Calu3 (cell line): ENCODE measurements around the gene SNRNP200. TPM values are rescaled to one million over a fixed set of nuclear protein-coding genes. Genes with fewer than 3 reads are reported as not detected.

Experiments used
- BruUV-seq: library from RNA; stranded (reverse); fragments of 400-500 nt; replicated peaks from 2 replicates; lab custom pipeline; 2021; lab: Mats Ljungman, UMichigan
- CTCF ChIA-PET: fragments of 300-600 bp; sonication (Branson Sonifier 250); formaldehyde crosslinking; loops from one replicate; lab custom pipeline; 2022; ENCODE audit warnings: antibody characterized with exemption; lab: Charles Lee
- DNase-seq: peaks from one replicate; pipeline ENCODE4 v3.0.0; 2022
- H3K27ac Mint-ChIP-seq: one replicate; pipeline ENCODE4 v1.8.0; 2022; ENCODE audit warnings: mixed read lengths; ENCODE audit not compliant: unreplicated experiment
- H3K27me3 Mint-ChIP-seq: one replicate; pipeline ENCODE4 v1.8.0; 2022; ENCODE audit warnings: mixed read lengths; ENCODE audit not compliant: unreplicated experiment
- H3K36me3 Mint-ChIP-seq: one replicate; pipeline ENCODE4 v1.8.0; 2022; ENCODE audit warnings: mild to moderate bottlenecking, moderate library complexity, mixed read lengths; ENCODE audit not compliant: insufficient read depth, unreplicated experiment
- H3K4me1 Mint-ChIP-seq: one replicate; pipeline ENCODE4 v1.8.0; 2022; ENCODE audit warnings: mild to moderate bottlenecking, low read depth, mixed read lengths; ENCODE audit not compliant: unreplicated experiment
- H3K4me3 Mint-ChIP-seq: one replicate; pipeline ENCODE4 v1.8.0; 2022; ENCODE audit warnings: mild to moderate bottlenecking, low read depth, moderate library complexity, mixed read lengths; ENCODE audit not compliant: unreplicated experiment
- H3K9me3 Mint-ChIP-seq: one replicate; pipeline ENCODE4 v1.8.0; 2022; ENCODE audit warnings: low read depth, mixed read lengths; ENCODE audit not compliant: unreplicated experiment
- intact Hi-C: fragments of 100-400 bp; cut with micrococcal nuclease; formaldehyde crosslinking; loops from one replicate; pipeline ENCODE4 v1.10.0; 2022; ENCODE audit not compliant: unreplicated experiment
- total RNA-seq: library from RNA; stranded (reverse); gene quantifications from 2 replicates; pipeline ENCODE4 v1.2.3, GENCODE V29; 2022
- TF ChIP-seq, protein P1 (sequence below): fragments of 200-600 bp; IDR thresholded peaks from one replicate; pipeline ENCODE4 v1.8.0; 2022; ENCODE audit warnings: antibody characterized with exemption; ENCODE audit not compliant: unreplicated experiment

SNRNP200 gene
- total RNA-seq, 1 experiment from 2014 or later = 140 TPM

GRCh38 chr2:96273763-96274162 lies 31.6 kb downstream of the SNRNP200 start:
- TF ChIP-seq, protein P1, sequence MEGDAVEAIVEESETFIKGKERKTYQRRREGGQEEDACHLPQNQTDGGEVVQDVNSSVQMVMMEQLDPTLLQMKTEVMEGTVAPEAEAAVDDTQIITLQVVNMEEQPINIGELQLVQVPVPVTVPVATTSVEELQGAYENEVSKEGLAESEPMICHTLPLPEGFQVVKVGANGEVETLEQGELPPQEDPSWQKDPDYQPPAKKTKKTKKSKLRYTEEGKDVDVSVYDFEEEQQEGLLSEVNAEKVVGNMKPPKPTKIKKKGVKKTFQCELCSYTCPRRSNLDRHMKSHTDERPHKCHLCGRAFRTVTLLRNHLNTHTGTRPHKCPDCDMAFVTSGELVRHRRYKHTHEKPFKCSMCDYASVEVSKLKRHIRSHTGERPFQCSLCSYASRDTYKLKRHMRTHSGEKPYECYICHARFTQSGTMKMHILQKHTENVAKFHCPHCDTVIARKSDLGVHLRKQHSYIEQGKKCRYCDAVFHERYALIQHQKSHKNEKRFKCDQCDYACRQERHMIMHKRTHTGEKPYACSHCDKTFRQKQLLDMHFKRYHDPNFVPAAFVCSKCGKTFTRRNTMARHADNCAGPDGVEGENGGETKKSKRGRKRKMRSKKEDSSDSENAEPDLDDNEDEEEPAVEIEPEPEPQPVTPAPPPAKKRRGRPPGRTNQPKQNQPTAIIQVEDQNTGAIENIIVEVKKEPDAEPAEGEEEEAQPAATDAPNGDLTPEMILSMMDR = no peak
- Mint-ChIP-seq H3K27me3 (no peaks in the 10 kb centered on the region), H3K9me3 (no peaks in the 10 kb centered on the region), H3K36me3 (peaks cover 85% of the 10 kb centered on the region), H3K27ac (no peak overlapping the region), H3K4me3 (no peak overlapping the region), H3K4me1 (no peaks in the 10 kb centered on the region)
- CTCF ChIA-PET = interaction anchor here (0.7 to 1.0 kb wide), 3 partner anchors 92 to 281 kb away, joined by 3 to 5 read pairs (median 4); no protein-coding TSS in a partner anchor
- no TSS peak for BruUV-seq
- intact Hi-C loops = no loop called here
- no peak for DNase-seq

DNA sequence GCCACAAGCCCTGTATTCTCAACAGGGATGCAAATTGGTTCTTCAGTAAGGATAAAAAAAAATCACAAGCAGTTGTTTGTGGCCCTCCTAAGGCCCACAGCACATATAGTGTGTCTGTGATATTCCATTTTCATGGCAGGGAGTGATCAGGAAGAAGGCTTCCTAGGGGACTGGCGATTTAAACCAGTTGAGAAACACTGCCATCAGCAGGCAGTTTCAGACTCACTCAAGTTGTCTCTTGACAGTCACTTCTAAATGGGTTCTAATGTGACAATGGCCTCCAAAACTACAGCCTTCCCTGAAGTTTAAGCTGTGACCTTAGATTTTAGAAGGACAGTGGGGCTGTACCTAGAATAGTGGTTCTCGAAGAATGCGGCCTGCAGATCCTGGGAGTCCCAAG lies 33.4 kb downstream of the SNRNP200 start:
- Mint-ChIP-seq H3K4me3 (no peak overlapping the region), H3K9me3 (no peaks in the 10 kb centered on the region), H3K36me3 (peaks cover 78% of the 10 kb centered on the region), H3K27ac (no peak overlapping the region), H3K4me1 (no peaks in the 10 kb centered on the region), H3K27me3 (no peaks in the 10 kb centered on the region)
- no TSS peak for BruUV-seq
- TF ChIP-seq, protein P1 = no peak
- DNase-seq = no peak
- intact Hi-C loops = no loop called here
- CTCF ChIA-PET = no interaction called here

- intact Hi-C loops = loop anchor here (10.0 kb wide), 3 partner anchors 133 to 273 kb away; partner anchors contain the start of genes ANKRD36C and ASTL
- Mint-ChIP-seq H3K27ac (no peak overlapping the region), H3K27me3 (no peaks in the 10 kb centered on the region), H3K9me3 (no peaks in the 10 kb centered on the region), H3K4me3 (peak overlapping the region; percentile 88), H3K4me1 (peaks cover 15% of the 10 kb centered on the region), H3K36me3 (peaks cover 62% of the 10 kb centered on the region)
- TF ChIP-seq, protein P1 = no peak
- no TSS peak for BruUV-seq
- CTCF ChIA-PET = interaction anchor here (0.7 to 0.9 kb wide), 4 partner anchors 10 to 146 kb away, joined by 3 to 4 read pairs (median 3); partner anchors contain the start of gene NCAPH
- peak; percentile 55 for DNase-seq
Observed at GRCh38 chr2:96267159-96267971, 38.0 kb downstream of the SNRNP200 start.

- peak; percentile 98 for DNase-seq
- H3K4me3 Mint-ChIP-seq = peak within 1 kb of the TSS; percentile 88
- H3K27me3 Mint-ChIP-seq = no peaks in the 10 kb centered on the region
- H3K36me3 Mint-ChIP-seq = peaks cover 58% of the 10 kb centered on the region
- H3K9me3 Mint-ChIP-seq = no peaks in the 10 kb centered on the region
- peak within 1 kb of the TSS; percentile 66 for H3K27ac Mint-ChIP-seq
- intact Hi-C loops = loop anchor here (10.0 kb wide), 3 partner anchors 131 to 271 kb away; partner anchors contain the start of genes ANKRD36C and ASTL
- peaks cover 23% of the 10 kb centered on the region for H3K4me1 Mint-ChIP-seq
- CTCF ChIA-PET = no interaction called here
- TSS peak; percentile 69 for BruUV-seq
- TF ChIP-seq, protein P1 = no peak
Observed at GRCh38 chr2:96265840-96266679, 39.3 kb downstream of the SNRNP200 start, which contains the start of the genes CIAO1 and TMEM127. Gene CIAO1, plus strand, starts transcription at chr2:96266225. Its CDS starts 126 bp downstream, at chr2:96266351. Gene TMEM127, minus strand, starts transcription at chr2:96265997. Its CDS starts 616 bp downstream, at chr2:96265381.
